Measurements from ENCODE around the gene AK1. TPM values are rescaled to one million over a fixed set of nuclear protein-coding genes. Genes with fewer than 3 reads are reported as not detected.

AK1 gene
- total RNA-seq, result 64.5 TPM

DNA sequence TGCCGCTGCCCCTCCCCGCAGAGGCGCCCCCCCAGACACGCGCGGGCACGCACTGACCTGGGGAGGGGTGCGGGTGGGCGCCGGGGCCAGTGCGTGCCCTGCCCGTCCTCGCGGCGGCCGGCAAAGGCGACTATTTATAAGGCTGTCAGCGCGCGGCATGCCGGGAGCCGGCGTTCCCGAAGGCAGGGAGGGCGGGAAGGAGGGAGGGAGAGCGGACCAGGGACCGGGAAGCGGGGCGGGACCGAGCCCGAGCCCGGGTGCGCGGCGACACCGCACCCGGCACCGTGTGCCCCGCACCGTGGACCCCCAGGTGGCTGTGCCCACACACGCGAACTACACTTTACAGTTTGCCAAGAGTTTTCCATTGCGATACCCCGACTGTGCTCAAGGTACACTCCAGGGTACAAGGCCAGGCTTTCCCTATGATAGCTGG, at the start of gene AK1:
TSS of gene AK1 (minus strand) at position 110 of the 433 bp plus-strand sequence. CDS start 3,058 bp downstream, outside the sequence.
- H3K9me3 ChIP-seq, result no peaks in the 10 kb centered on the region
- DNase-seq (ENCODE audit: low spot score in 2 of 2), result peak in 1 of 2 donors; percentile 89
- H3K4me3 ChIP-seq, result peak within 1 kb of the TSS; percentile 65 to 67
- H3K27ac ChIP-seq, result peak within 1 kb of the TSS; percentile 76 to 80
- H3K27me3 ChIP-seq, result no peaks in the 10 kb centered on the region
- peaks cover 1 to 3% of the 10 kb centered on the region in 2 donors for H3K36me3 ChIP-seq
- intact Hi-C loops (cut with DNase I), result loop anchor here (2.0 kb wide), 2 partner anchors 19 to 41 kb away; no protein-coding TSS in a partner anchor
- H3K4me1 ChIP-seq, result peaks cover 24 to 44% of the 10 kb centered on the region in 2 donors
- TF ChIP-seq, protein P1, sequence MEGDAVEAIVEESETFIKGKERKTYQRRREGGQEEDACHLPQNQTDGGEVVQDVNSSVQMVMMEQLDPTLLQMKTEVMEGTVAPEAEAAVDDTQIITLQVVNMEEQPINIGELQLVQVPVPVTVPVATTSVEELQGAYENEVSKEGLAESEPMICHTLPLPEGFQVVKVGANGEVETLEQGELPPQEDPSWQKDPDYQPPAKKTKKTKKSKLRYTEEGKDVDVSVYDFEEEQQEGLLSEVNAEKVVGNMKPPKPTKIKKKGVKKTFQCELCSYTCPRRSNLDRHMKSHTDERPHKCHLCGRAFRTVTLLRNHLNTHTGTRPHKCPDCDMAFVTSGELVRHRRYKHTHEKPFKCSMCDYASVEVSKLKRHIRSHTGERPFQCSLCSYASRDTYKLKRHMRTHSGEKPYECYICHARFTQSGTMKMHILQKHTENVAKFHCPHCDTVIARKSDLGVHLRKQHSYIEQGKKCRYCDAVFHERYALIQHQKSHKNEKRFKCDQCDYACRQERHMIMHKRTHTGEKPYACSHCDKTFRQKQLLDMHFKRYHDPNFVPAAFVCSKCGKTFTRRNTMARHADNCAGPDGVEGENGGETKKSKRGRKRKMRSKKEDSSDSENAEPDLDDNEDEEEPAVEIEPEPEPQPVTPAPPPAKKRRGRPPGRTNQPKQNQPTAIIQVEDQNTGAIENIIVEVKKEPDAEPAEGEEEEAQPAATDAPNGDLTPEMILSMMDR (IDR thresholded peaks at IDR 0.05), result no peak

DNA sequence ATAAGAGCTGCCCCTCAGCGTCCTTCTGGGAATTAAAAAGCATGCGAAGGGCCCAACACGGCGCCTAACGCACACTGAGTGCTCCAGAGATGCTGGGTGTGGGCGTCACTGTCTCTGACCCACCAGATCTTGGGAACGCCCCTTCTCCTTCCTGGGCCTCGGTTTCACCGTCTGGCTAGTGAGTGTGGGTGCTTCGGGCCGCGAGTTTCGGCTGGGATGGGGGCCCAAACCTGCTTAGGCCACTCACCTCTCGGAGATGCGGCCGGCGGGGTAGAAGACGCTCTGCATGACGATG, 49.4 kb upstream of the AK1 start:
- DNase-seq (ENCODE audit: low spot score in 2 of 2), result no peak
- peaks cover 0 to 29% of the 10 kb centered on the region in 2 donors for H3K4me1 ChIP-seq
- TF ChIP-seq, protein P1 (IDR thresholded peaks at IDR 0.05), result no peak
- H3K36me3 ChIP-seq, result no peaks in the 10 kb centered on the region
- no peak overlapping the region for H3K4me3 ChIP-seq
- no peaks in the 10 kb centered on the region for H3K27me3 ChIP-seq
- H3K9me3 ChIP-seq, result no peaks in the 10 kb centered on the region
- no peak overlapping the region for H3K27ac ChIP-seq
- intact Hi-C loops (cut with DNase I), result loop anchor here (10.0 kb wide), 1 partner anchor 422 kb away; no protein-coding TSS in a partner anchor

GRCh38 chr9:127925959-127926905, 48.8 kb upstream of the AK1 start:
- no peak overlapping the region for H3K4me3 ChIP-seq
- no peaks in the 10 kb centered on the region for H3K9me3 ChIP-seq
- peaks cover 0 to 32% of the 10 kb centered on the region in 2 donors for H3K4me1 ChIP-seq
- intact Hi-C loops (cut with DNase I), result loop anchor here (10.0 kb wide), 1 partner anchor 421 kb away; no protein-coding TSS in a partner anchor
- H3K27ac ChIP-seq, result no peak overlapping the region
- no peaks in the 10 kb centered on the region for H3K27me3 ChIP-seq
- no peaks in the 10 kb centered on the region for H3K36me3 ChIP-seq
- no peak for DNase-seq (ENCODE audit: low spot score in 2 of 2)
- TF ChIP-seq, protein P1 (IDR thresholded peaks at IDR 0.05), result no peak

DNA sequence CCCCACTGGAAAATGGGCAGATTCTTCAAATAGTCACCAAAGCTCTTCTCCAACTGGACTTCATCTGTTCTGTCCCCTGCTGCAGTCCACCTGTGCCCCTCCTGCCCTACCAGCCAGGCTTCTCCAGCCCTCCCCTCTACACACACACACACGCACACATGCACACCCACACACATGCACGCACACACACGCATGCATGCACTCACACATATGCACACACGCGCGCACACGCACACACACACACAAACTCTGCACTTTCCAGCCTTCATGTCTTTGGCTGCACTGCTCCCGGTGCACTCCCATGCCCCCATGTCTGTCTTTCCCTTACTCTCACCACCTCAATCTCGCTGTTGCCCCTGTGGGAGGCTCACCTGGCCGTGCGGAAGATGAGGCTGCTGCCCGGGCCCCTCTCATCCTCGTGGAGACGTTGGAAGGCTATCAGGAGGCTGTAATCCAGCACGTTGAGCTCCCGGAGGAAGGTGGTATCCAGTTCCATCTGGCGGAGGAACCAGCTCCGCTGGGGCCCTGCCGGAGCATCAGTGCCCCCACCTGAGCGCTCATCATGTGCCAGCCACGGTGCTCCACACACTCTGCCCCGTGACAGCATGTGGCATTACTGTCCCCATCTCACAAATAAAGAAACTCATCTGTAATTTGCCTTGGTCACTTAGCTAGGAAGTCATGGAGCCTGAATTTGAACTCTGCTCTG, 47.4 kb upstream of the AK1 start:
- H3K27ac ChIP-seq, result no peak overlapping the region
- intact Hi-C loops (cut with DNase I), result loop anchor here (10.0 kb wide), 1 partner anchor 420 kb away; no protein-coding TSS in a partner anchor
- H3K27me3 ChIP-seq, result no peaks in the 10 kb centered on the region
- H3K9me3 ChIP-seq, result no peaks in the 10 kb centered on the region
- no peak overlapping the region for H3K4me3 ChIP-seq
- TF ChIP-seq, protein P1 (IDR thresholded peaks at IDR 0.05), result no peak
- no peak for DNase-seq (ENCODE audit: low spot score in 2 of 2)
- H3K36me3 ChIP-seq, result no peaks in the 10 kb centered on the region
- peaks cover 0 to 23% of the 10 kb centered on the region in 2 donors for H3K4me1 ChIP-seq

DNA sequence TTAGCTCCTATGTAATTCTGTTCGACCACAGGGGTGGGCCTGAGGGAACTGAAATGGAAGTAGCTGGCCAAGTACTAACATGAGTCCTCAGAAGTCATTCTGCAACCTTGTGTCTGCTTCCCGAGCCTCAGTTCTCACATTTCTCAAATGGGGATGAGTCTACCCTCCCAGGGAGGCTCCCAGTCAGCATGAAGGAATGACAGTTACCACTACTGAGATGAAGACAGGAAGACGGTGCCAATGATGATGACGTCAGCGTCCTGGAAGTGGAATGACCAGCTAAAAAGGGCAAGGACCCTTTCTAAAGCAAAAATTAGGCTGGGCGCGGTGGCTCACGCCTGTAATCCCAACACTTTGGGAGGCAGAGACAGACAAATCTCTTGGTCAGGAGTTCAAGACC, 46.3 kb upstream of the AK1 start:
- H3K9me3 ChIP-seq, result no peaks in the 10 kb centered on the region
- H3K4me1 ChIP-seq, result peaks cover 0 to 31% of the 10 kb centered on the region in 2 donors
- intact Hi-C loops (cut with DNase I), result loop anchor here (10.0 kb wide), 1 partner anchor 419 kb away; no protein-coding TSS in a partner anchor
- H3K4me3 ChIP-seq, result no peak overlapping the region
- H3K27ac ChIP-seq, result no peak overlapping the region
- H3K36me3 ChIP-seq, result no peaks in the 10 kb centered on the region
- H3K27me3 ChIP-seq, result no peaks in the 10 kb centered on the region
- TF ChIP-seq, protein P1 (IDR thresholded peaks at IDR 0.05), result no peak
- no peak for DNase-seq (ENCODE audit: low spot score in 2 of 2)
